Neural cell (in vitro differentiated cells): ENCODE results near the gene ARHGEF2.

Experiments
- POLR2AphosphoS5 ChIP-seq: IDR thresholded peaks from 2 replicates; pipeline ENCODE4 v1.6.1; 2012
- TAF1 ChIP-seq: IDR thresholded peaks from 2 replicates; pipeline ENCODE4 v1.6.1; 2012; ENCODE audit warnings: low read depth
- TF ChIP-seq, protein P1 (sequence below): fragments of 450-650 bp; IDR thresholded peaks from 2 replicates; pipeline ENCODE4 v1.5.1; 2014; ENCODE audit warnings: antibody characterized with exemption, mild to moderate bottlenecking, moderate library complexity; ENCODE audit not compliant: poor library complexity, severe bottlenecking

DNA sequence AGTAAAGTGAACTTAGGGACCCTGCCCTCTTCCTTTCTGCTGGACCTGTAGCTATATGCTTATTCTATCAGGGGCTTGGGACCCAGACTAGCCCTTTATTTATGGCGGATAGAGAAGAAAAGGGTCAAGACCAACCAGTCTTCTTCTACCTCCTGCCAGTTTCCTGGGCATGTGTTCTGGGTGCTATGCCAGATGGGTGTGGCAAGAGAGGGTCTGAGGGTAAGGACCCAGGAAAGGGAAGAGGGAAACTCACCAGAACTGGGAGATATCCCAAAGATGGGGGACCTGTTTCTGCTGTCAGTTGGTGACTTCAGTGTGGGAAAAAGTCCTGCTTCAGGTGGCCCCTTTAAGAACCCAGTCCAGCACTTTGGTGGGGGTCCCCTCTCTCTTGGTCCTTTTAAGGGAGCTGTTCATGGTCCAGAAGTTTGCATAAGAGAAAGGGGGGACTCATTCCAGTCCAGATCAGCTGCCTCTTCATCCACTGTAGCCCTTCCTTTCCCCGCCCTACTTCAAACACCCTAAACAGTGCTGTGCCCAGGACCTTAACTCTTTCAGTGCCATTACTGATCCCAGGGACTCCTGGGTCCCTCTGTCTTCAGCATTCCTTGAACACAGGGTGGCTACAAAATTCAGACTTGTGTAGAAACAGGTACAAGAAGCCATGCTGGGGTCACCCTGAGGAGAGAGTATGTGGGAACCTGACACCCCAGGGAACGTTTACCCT is 24.0 kb upstream of the ARHGEF2 start:
- TF ChIP-seq, protein P1, sequence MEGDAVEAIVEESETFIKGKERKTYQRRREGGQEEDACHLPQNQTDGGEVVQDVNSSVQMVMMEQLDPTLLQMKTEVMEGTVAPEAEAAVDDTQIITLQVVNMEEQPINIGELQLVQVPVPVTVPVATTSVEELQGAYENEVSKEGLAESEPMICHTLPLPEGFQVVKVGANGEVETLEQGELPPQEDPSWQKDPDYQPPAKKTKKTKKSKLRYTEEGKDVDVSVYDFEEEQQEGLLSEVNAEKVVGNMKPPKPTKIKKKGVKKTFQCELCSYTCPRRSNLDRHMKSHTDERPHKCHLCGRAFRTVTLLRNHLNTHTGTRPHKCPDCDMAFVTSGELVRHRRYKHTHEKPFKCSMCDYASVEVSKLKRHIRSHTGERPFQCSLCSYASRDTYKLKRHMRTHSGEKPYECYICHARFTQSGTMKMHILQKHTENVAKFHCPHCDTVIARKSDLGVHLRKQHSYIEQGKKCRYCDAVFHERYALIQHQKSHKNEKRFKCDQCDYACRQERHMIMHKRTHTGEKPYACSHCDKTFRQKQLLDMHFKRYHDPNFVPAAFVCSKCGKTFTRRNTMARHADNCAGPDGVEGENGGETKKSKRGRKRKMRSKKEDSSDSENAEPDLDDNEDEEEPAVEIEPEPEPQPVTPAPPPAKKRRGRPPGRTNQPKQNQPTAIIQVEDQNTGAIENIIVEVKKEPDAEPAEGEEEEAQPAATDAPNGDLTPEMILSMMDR: no peak
- TF ChIP-seq TAF1: no peak
- no peak for TF ChIP-seq POLR2AphosphoS5
